Liver (tissue), 9 donors: ENCODE measurements around the gene PALMD. TPM values are rescaled to one million over a fixed set of nuclear protein-coding genes. Genes with fewer than 3 reads are reported as not detected.

Experiments used
- DNase-seq: peaks from one replicate; pipeline ENCODE4 v3.0.0-alpha.2; 2017; ENCODE audit warnings: low spot score
- H3K27ac ChIP-seq, 2 donors: one replicate each; pipeline ENCODE4 v1.7.0; 2013; ENCODE audit warnings: inconsistent platforms in 2 of 2, low read length in 2 of 2, control low read depth in 1 of 2, low read depth in 1 of 2, mild to moderate bottlenecking in 1 of 2
- H3K27me3 ChIP-seq, 4 donors: one replicate each; pipeline versions ENCODE4 v1.6.1 to v1.7.0; 2013; ENCODE audit warnings: low read length in 3 of 4, inconsistent platforms in 1 of 4, mild to moderate bottlenecking in 1 of 4, moderate library complexity in 1 of 4; ENCODE audit not compliant: control insufficient read depth in 4 of 4, insufficient read depth in 4 of 4
- H3K36me3 ChIP-seq, 4 donors: one replicate each; pipeline versions ENCODE4 v1.6.1 to v1.7.0; 2013; ENCODE audit warnings: low read length in 3 of 4, mild to moderate bottlenecking in 3 of 4, low read depth in 1 of 4, moderate library complexity in 1 of 4; ENCODE audit not compliant: control insufficient read depth in 4 of 4, insufficient read depth in 3 of 4
- H3K4me1 ChIP-seq, 4 donors: one replicate each; pipeline versions ENCODE4 v1.6.1 to v1.7.0; 2013; ENCODE audit warnings: low read length in 3 of 4, mild to moderate bottlenecking in 3 of 4, moderate library complexity in 1 of 4; ENCODE audit not compliant: control insufficient read depth in 4 of 4, insufficient read depth in 4 of 4
- H3K4me3 ChIP-seq, 3 donors: one replicate each; pipeline versions ENCODE4 v1.6.1 to v1.7.0; 2013; ENCODE audit warnings: low read length in 3 of 3, control low read depth in 1 of 3, low read depth in 1 of 3, mild to moderate bottlenecking in 1 of 3
- H3K9ac ChIP-seq, 2 donors: one replicate each; pipeline ENCODE4 v1.7.0; 2013; ENCODE audit warnings: low read length in 2 of 2, mild to moderate bottlenecking in 2 of 2, moderate library complexity in 2 of 2, control low read depth in 1 of 2, low read depth in 1 of 2
- H3K9me3 ChIP-seq, 4 donors: one replicate each; pipeline versions ENCODE4 v1.6.1 to v1.7.0; 2013; ENCODE audit warnings: low read length in 3 of 4; ENCODE audit not compliant: control insufficient read depth in 4 of 4
- ATF3 ChIP-seq: IDR thresholded peaks from 2 replicates; pipeline ENCODE4 v1.6.1; 2016; ENCODE audit warnings: antibody characterized with exemption
- CTCF ChIP-seq: fragments of 150-350 bp; IDR thresholded peaks from 2 replicates; pipeline ENCODE4 v1.5.1; 2017; ENCODE audit warnings: improper control_type of control experiment, low read depth, low read length; ENCODE audit not compliant: missing input control
- EGR1 ChIP-seq, 2 donors: IDR thresholded peaks; 2 replicates each; pipeline ENCODE4 v1.6.1; 2016 to 2018; ENCODE audit warnings: antibody characterized with exemption in 2 of 2, low read depth in 2 of 2
- FOXA1 ChIP-seq: IDR thresholded peaks from 2 replicates; pipeline ENCODE4 v1.6.1; 2016; ENCODE audit warnings: antibody characterized with exemption
- FOXA2 ChIP-seq: IDR thresholded peaks from 2 replicates; pipeline ENCODE4 v1.6.1; 2016; ENCODE audit warnings: antibody characterized with exemption
- GABPA ChIP-seq, 2 donors: IDR thresholded peaks in 1 of 2; conservative IDR thresholded peaks in 1 of 2; 2 replicates each; pipeline ENCODE4 v1.6.1; 2016; ENCODE audit warnings: antibody characterized with exemption in 2 of 2, mild to moderate bottlenecking in 1 of 2, moderate library complexity in 1 of 2
- HNF4A ChIP-seq, 2 donors: conservative IDR thresholded peaks; 2 replicates each; pipeline ENCODE4 v1.6.1; 2016; ENCODE audit warnings: antibody characterized with exemption in 2 of 2, mild to moderate bottlenecking in 2 of 2
- HNF4G ChIP-seq: IDR thresholded peaks from 2 replicates; pipeline ENCODE4 v1.6.1; 2016; ENCODE audit warnings: antibody characterized with exemption
- JUND ChIP-seq, 2 donors: IDR thresholded peaks; 2 replicates each; pipeline ENCODE4 v1.6.1; 2016; ENCODE audit warnings: antibody characterized with exemption in 2 of 2
- MAX ChIP-seq: IDR thresholded peaks from 2 replicates; pipeline ENCODE4 v1.6.1; 2016; ENCODE audit warnings: antibody characterized with exemption
- NR2F2 ChIP-seq: IDR thresholded peaks from 2 replicates; pipeline ENCODE4 v1.6.1; 2016; ENCODE audit warnings: antibody characterized with exemption
- RAD21 ChIP-seq, 2 donors: IDR thresholded peaks; 2 replicates each; pipeline ENCODE4 v1.6.1; 2016; ENCODE audit warnings: antibody characterized with exemption in 2 of 2, mild to moderate bottlenecking in 2 of 2
- REST ChIP-seq: IDR thresholded peaks from 2 replicates; pipeline ENCODE4 v1.6.1; 2016; ENCODE audit warnings: antibody characterized with exemption, mild to moderate bottlenecking
- RXRA ChIP-seq, 2 donors: IDR thresholded peaks; 2 replicates each; pipeline ENCODE4 v1.6.1; 2017 to 2018; ENCODE audit warnings: antibody characterized with exemption in 2 of 2, mild to moderate bottlenecking in 1 of 2
- SP1 ChIP-seq: IDR thresholded peaks from 2 replicates; pipeline ENCODE4 v1.6.1; 2018; ENCODE audit warnings: antibody characterized with exemption, mild to moderate bottlenecking
- TAF1 ChIP-seq: conservative IDR thresholded peaks from 2 replicates; pipeline ENCODE4 v1.6.1; 2016; ENCODE audit warnings: antibody characterized with exemption, mild to moderate bottlenecking
- YY1 ChIP-seq: IDR thresholded peaks from 2 replicates; pipeline ENCODE4 v1.6.1; 2016; ENCODE audit warnings: antibody characterized with exemption, mild to moderate bottlenecking
- ZBTB33 ChIP-seq: IDR thresholded peaks from 2 replicates; pipeline ENCODE4 v1.6.1; 2016; ENCODE audit warnings: antibody characterized with exemption
- WGBS: extraction: QIAGEN DNeasy Blood & Tissue Kit; methylation state at CpG from one replicate; pipeline ENCODE4 v1.1.7; 2013; 5-methylcytosine and 5-hydroxymethylcytosine counted together
- polyA plus RNA-seq, 2 donors: library from polyadenylated mRNA; stranded (reverse) in 1 of 2; unstranded in 1 of 2; fragments of 200-250 nt in 1 of 2; fragments of >200 nt in 1 of 2; fragmentation: Nextera tagmentation in 1 of 2; extraction: Ambion mirVana in 1 of 2; gene quantifications; one replicate each; pipeline versions ENCODE4 v1.2.1 to v1.2.3, GENCODE V29; 2013 to 2015
- total RNA-seq, 2 donors: library from RNA; depleted of rRNA; stranded (reverse); fragments of >200 nt; gene quantifications; one replicate each; pipeline ENCODE4 v1.2.3, GENCODE V29; 2014
- donor health status: healthy.
- donor health status: healthy.
- donor health status: healthy.
- donor health status: healthy.
- donor health status: healthy.

The PALMD gene
- total and polyA plus RNA-seq, 4 donors: 9.7 to 24.0 (median 19.5) TPM

- WGBS: 40% methylated on average over 2 of the region's 2 CpGs
- Histone ChIP-seq H3K4me1 (peaks cover 0 to 10% (median 6%) of the 10 kb centered on the region in 4 donors), H3K27me3 (no peaks in the 10 kb centered on the region), H3K9me3 (no peaks in the 10 kb centered on the region), H3K27ac (no peak overlapping the region), H3K36me3 (peaks cover 4 to 36% (median 12%) of the 10 kb centered on the region in 4 donors), H3K4me3 (no peak overlapping the region), H3K9ac (no peak overlapping the region)
- DNase-seq: no peak
- no peak for TF ChIP-seq JUND (IDR thresholded peaks at IDR 0.05)
- no peak for TF ChIP-seq NR2F2
- TF ChIP-seq HNF4A (conservative IDR thresholded peaks at IDR 0.05): peak; percentile 87 to 94
- TF ChIP-seq ZBTB33: no peak
- TF ChIP-seq HNF4G: peak; percentile 60
- TF ChIP-seq REST: no peak
- TF ChIP-seq RAD21 (IDR thresholded peaks at IDR 0.05): peak in 1 of 2 donors; percentile 15
- TF ChIP-seq CTCF: no peak
- TF ChIP-seq GABPA (IDR thresholded peaks at IDR 0.05 in 1 of 2, conservative IDR thresholded peaks at IDR 0.05 in 1 of 2): no peak
- no peak for TF ChIP-seq TAF1
- peak; percentile 12 to 25 for TF ChIP-seq RXRA (IDR thresholded peaks at IDR 0.05)
- no peak for TF ChIP-seq YY1
- TF ChIP-seq EGR1 (IDR thresholded peaks at IDR 0.05; ENCODE audit: low read depth in 2 of 2): no peak
- TF ChIP-seq FOXA2: no peak
- TF ChIP-seq MAX: no peak
- peak; percentile 57 for TF ChIP-seq SP1
- no peak for TF ChIP-seq ATF3
- TF ChIP-seq FOXA1: no peak
Observed at GRCh38 chr1:99726818-99727217, 80.9 kb downstream of the PALMD start.
